Stimulated activated CD4-positive, alpha-beta T cell treated with anti-CD3 and anti-CD28 coated beads, Interleukin-4, amount 100 ng/mL, for 24 hours (primary cell): ENCODE data around the gene MFSD1.

Experiments used
- DNase-seq: peaks from one replicate; pipeline ENCODE4 v3.0.0-alpha.2; 2020

Gene MFSD1, protein sequence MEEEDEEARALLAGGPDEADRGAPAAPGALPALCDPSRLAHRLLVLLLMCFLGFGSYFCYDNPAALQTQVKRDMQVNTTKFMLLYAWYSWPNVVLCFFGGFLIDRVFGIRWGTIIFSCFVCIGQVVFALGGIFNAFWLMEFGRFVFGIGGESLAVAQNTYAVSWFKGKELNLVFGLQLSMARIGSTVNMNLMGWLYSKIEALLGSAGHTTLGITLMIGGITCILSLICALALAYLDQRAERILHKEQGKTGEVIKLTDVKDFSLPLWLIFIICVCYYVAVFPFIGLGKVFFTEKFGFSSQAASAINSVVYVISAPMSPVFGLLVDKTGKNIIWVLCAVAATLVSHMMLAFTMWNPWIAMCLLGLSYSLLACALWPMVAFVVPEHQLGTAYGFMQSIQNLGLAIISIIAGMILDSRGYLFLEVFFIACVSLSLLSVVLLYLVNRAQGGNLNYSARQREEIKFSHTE

DNA sequence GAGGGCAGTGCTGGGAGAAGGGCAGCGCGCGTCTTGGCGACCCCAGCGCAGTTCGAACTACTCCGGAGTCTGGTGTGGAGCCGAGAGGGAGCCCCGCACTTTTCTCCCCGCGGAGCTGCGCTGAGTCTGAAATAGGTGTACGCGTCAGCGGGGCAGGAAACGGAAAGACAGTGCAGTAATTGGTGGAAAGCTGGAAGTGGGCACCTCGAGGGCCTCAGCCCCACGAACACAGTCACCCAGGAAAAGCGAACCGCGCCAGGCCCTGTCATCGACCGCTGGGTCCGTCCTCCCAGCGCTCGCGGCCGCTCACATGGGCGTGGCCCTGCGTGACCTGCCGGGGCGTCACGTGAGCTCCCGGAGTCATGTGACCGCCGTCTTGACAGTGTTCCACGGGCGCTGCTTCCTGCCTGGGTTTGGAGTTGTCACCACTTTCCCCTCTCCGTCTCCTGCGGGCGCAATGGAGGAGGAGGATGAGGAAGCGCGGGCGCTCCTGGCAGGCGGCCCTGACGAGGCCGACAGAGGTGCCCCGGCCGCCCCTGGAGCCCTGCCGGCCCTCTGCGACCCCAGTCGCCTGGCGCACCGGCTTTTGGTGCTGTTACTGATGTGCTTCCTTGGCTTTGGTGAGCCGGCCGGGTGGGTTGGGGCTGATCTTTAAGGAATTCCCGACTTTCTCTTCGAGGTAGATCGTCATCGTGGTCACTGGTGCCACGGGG lies at the start of gene MFSD1:
TSS of gene MFSD1 (plus strand) at position 359 of the 713 bp plus-strand sequence. CDS start at position 458, 99 bp downstream.
- DNase-seq, result peak; percentile 91

DNA sequence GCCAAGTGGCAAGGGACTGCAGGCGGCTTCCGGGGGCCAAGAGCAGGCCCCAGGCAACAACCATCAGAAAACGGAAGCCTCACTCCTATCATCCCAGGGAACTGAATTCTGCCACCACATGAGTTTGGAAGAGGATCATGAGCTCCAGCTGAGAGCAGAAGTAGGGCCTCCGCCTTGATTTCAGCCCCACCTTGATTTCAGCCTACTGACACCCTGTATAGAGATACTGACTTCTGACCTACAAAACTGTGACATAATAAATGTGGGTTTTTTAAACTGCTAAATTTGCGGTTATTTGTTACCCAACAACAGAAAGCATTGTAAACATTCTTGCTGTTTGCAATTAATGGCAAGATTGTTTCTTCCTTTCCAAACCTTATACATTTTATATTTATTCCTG lies 48.0 kb upstream of the MFSD1 start:
- DNase-seq, result no peak

DNA sequence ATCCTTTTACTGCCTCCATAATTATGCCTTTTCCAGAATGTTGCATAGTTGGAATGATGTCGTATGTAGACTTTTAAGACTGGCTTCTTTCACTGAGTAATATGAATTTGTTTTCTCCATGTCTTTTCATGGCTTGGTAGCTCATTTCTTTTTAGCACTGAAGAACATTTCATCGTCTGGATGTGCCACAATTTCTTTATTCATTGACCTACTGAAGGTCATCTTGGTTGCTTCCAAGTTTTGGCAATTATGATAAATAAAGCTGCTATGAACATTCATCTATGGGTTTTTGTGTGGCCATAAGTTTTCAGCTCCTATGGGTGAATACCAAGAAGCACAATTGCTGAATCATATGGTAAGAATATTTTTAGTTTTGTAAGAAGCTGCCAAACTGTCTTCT lies 46.4 kb upstream of the MFSD1 start:
- no peak for DNase-seq

DNA sequence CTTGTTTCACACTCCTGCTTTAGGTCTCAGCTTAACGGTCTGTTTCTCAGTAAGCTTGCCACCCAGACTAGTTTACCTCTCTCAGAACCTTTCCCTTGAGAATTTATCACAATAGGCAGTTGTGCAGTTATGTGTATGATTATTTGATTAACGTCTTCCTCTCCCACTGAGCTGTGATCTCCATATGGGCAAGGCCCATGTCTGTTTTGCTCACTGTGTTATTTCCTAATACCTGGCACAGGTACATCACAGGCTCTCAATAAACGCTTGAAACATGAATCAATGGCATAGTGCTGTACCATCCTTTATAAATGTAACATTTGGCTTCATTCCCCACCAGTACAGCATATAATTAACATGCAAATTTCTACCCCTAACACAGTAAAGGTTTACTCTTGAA lies 40.5 kb upstream of the MFSD1 start:
- no peak for DNase-seq

DNA sequence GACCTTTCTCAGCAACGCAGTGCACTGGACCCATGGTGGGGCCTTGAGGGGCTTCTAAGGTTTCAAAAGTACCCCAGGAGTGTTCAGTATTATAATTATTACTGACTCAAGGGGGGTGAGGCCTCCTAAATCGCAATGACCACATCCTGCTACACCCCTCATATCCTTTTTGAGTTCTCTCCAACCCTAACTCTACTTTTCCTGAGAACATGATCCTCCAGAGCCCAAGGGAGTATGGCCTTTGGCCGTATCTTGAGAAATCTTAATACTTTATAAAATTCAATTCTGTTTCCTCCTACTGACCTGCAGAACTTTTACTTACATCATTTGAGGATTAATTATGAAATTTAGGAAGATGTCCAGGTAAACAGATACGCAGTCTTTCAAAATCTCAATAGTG lies 39.2 kb upstream of the MFSD1 start:
- DNase-seq, result no peak

DNA sequence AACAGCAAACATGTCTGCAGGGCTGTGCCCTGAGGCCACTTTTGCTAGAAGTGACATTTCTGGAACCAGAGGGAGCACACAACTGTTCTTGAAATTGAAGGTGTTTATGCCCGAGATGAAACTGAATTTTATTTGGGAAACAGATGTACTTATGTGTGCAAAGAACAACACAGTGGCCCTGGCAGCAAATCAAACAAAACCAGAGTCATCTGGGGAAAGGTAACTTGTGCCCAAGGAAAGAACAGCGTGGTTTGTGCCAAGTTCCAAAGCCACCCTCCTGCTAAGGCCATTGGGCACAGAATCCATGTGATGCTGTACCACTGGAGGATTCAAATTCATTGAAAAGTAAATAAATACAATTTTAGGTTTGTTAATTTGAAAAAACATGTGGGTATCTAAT lies 38.4 kb upstream of the MFSD1 start:
- DNase-seq, result no peak

DNA sequence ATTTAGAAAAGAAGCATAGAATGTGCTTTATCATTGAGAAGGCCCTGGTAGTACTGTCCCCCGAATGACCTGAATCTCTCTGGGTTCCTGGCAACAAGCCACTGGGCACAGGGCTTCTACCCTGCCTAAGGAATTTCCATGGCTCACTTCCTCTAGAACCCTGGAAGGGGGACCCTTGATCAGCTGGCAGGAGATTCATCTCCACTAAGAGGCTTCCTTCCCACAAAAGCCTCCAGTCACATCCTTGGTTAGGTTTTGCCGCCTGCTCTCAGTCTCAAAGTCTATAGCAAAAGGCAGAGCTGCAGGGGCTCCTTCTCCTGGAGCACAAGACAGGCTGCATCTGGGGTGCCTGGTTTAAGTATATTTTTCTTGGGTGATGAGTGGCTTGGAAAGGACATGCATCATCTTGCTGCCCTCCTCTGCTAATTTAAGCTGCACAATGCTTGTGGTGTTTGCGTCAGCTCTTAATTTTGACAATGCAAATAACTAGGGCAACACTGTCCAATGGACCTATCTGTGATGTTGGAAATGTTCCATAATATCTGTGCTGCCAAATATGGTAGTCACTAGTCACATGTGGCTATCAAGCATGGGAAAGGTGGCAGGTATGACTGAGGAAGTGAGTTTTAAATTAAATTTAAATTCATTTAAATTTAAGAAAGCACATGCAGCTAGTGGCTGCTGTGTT lies 36.2 kb upstream of the MFSD1 start:
- DNase-seq, result no peak

DNA sequence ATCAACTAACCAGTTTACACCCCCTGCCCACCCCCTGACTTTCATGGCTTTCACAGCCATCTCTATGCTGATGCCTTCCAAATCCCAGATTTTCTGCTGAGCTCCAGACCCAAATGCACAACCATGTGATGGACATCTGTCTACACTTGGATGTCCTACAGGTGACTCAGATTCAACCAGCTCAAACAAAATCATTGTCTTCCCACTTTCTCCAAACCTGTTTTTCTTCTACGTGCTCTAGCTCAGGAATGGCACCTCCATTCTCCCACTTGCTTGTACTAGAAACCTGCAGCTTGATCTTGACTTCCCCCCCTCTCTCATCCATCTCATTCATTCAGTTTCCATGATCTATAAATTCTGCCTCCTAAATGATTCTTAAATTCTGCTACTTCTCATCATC lies 35.5 kb upstream of the MFSD1 start:
- DNase-seq, result no peak

DNA sequence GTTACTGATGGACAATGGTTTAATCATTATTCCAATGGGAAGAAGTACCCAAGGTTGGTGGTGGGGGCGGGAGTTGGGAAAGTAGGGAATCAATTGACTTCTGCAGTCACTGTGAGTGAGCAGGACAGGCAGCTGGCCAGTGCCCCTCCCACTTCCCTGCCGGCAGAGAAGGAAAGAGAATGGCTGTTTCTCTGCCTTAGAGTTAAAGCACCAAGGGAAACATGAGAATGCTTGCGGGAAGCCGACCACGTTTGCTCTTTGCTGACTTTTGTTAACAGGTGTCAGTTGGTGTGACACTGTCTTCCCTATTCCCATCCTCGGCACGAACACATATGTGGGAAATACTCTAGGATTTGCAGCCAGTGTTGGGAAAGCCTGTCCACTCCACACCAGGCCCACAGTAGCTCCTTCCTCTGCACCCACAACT lies 33.5 kb upstream of the MFSD1 start:
- DNase-seq, result no peak

DNA sequence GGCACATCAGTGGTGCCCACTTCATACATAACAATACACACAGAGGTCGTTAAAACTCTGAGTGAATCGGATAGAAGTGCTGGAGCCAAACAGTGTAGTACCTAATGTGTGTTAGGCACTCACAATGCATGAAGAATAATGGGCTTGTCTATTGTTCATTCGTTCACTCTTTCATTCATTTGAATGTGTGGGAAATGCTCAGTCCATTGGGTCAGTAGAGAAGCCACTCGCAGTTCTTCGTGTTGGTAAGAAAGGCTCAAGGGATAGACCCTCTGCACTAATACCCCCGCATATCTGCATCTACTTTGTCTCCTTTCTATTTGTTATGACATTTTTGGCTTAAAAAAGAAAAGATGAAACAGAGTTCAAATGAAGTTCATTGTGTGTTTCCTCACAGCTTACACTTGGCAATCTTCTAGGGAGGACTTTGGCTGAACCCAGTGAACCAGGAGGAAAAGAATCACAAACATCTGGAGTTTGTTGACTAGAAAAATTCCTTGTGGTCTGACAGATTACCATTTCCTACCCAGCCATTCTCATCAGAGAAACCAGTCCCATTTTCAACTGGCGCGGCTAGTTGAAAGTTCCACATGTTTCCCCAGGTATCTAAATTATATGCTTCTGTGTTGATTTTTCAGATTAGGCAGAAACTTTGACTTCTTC lies 32.8 kb upstream of the MFSD1 start:
- no peak for DNase-seq

DNA sequence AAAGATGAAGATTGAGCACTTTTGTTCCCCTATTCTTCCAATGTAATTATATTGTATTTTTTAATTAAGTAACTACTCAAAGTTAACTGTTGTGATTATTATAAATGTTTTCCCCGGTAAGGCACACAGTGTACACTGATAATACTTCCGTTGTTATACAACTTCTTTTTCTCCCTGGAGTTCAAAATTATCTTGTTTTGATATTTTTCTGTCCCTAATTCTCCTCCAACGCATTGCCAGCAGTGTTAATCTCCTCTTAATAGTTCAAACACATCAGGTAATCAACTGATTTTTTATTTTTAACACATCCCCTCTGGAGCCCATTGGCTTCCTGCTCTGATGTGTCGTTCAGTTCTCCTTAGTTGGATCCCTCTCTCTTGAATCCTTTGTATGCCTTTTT lies 32.3 kb upstream of the MFSD1 start:
- no peak for DNase-seq

DNA sequence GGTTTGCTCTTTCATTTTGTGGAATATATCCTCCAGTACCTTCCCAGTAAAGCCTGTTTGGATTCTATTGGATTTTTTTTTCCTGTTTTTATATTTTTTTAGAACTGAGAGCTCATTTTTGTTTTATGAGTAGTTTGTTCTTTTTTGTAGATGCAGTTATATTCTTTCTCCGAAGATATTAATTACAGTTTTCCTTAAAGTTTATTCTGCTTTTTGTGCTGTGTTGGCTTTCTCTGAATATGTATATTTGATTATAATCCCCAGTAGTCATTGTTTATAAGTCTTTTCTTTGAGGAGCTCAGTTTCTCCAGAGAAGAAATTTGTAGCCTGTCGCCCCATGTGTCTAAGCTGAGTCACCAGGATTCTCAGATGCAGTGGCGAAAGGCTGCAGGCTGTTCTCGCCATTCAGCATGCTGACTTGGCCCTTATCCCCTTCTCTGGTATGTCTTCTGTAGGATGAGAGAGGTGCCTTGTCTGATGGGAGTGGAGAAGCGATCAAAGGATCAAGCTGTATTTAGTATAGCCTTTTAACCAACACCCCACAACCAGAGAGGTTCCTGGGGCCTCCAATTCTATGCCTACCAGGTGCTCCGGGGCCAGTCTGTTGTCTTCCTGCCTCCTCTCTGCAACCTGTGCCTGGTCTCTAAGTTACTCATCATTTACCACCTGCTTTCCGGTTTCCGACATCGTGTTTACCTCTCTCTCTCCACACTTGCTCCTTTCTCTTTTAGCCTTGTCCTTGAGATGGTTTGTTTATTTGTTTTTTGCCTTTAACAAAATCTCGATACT lies 31.7 kb upstream of the MFSD1 start:
- DNase-seq, result no peak

DNA sequence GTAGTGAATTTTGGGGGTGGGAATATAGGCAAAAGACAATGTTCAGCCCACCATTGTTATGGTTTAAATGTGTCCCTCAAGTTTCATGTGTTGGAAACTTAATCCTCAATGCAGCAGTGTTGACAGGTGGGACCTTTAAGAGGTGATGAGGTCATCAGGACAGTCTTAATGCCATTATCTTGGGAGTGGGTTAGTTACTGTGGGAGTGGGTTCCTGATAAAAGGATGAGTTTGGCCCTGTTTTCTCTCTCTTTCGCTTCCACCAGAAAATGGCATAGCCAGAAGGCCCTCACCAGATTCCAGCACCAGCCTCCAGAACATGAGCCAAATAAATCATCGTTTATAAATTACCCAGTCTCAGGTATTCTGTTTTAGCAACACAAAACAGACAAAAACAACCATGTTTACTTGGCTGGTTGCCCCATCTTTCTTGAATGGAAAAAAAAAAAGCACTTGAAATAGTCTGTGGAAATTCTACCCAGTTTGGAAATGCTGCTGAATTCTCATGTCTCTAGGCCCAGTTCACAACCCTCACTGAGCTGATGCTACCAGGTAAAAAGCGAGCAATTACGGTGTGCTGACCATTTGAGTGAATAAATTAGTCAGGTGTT lies 31.0 kb upstream of the MFSD1 start:
- no peak for DNase-seq

DNA sequence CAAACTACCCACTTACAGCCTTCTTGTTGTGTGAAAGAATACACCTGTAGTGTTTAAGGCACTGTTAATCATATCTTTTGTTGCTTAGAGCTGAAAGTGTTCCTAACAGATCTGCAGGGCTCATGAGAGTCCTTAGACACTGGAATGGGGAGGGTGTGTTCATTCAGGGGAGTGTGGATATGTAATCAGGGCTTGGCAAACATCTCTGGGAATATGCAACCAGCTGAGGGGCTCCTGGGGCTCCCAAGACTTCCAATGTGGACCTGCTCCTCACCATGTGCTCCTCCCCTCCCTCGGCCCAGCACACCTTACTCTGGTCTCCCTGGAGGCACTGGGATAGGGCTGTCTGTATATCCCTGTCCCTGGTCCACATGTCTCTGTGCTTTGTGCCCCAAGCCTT lies 30.3 kb upstream of the MFSD1 start:
- no peak for DNase-seq

DNA sequence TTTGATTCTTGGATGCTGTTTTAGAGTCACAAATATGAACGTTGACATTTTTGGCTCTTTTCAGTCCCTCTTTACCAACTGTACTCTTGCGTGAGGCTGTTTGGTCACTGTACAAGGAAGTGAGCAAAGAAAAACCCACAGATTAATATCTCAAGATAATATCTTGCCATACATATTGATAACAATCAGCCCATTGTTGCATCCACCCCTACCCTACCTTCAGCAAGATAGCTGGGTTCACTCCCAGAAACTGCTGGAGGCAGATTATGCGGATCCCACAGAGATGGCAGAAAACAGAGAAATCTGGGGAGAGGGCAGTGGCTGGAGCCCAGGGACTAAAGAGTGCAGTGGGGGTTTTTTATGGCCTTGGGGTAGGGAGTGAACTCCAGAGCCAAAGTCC lies 29.9 kb upstream of the MFSD1 start:
- no peak for DNase-seq

DNA sequence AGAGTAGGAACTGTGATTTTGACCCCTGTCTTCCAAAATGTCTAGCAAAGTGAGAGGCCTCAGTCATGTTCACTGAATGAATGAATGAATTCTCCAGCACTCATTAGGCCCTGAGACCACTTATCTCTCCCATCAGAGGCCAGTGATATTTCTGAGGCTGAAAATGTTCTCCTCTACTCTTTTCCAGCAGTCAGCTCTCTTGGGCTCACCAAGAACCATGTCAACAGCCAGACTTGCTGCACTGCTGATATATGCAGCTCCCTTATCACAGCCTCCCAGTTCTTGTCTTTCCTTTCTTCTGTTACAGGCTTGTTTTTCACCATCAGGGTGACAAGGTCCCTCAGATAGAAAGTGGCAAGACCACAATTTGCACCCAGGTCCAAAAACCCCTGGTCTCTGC lies 28.7 kb upstream of the MFSD1 start:
- DNase-seq, result no peak

DNA sequence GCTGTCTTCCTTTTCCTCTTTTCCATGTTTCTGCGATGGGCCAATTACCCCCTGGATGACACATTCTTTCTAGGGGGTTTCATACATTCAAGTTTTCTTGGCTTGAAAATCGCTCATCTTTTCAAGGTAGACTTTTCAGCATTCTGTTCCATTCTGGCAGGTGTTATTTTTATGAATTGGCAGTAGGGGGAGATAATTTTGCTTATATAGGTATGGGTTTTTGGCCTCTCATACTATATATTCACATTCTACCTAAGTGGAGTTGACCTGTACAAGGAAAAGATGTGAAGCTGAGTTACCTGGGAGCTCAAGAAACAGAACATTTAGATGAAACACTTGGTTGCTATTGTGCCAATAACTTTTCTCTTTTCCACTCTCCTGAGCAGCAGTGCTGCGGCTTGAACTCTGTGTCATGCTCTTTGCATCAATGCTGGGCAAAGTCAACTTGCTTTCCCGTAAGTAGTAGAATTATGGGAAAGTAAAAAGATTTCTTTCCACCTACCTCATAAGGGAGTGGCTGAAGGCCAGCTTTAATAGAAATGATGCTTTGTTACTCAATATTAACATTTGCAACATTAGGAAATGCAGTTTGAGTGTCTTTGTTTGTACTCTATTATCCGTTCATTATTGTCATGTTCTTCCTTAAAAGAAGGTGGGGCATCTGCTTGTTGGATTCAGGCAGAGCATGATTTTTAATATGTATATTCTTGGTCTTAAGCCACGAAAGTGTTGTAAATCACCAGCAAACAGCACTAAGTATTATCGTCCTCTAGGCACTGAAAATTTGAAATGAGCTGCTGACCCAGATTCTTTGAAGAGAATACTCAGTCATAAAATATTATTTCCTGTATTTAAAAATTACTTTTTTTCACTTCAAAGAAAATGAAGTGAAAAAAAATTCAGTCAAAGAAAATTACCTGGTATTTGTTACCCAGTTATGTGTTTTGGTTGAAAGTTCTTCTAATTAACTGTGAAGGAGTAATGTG lies 27.7 kb upstream of the MFSD1 start:
- no peak for DNase-seq

DNA sequence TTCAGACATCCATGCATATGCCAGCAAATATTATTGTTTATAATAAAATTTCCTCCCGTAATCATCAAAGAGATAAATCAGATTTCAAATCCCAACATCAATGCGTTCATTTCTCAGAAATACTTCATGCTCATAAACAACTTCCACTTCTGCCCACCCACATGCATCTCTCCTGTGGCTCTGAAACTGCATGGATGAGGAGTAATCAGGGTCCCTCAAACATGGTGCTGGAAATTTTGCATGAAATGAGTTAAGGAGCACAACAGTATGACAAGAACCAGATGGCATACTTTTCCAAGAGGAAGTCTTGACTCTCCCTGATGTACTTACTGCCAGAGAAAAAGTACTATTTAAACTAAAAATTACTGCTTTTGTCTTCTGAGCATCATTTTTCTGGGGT lies 26.9 kb upstream of the MFSD1 start:
- no peak for DNase-seq

DNA sequence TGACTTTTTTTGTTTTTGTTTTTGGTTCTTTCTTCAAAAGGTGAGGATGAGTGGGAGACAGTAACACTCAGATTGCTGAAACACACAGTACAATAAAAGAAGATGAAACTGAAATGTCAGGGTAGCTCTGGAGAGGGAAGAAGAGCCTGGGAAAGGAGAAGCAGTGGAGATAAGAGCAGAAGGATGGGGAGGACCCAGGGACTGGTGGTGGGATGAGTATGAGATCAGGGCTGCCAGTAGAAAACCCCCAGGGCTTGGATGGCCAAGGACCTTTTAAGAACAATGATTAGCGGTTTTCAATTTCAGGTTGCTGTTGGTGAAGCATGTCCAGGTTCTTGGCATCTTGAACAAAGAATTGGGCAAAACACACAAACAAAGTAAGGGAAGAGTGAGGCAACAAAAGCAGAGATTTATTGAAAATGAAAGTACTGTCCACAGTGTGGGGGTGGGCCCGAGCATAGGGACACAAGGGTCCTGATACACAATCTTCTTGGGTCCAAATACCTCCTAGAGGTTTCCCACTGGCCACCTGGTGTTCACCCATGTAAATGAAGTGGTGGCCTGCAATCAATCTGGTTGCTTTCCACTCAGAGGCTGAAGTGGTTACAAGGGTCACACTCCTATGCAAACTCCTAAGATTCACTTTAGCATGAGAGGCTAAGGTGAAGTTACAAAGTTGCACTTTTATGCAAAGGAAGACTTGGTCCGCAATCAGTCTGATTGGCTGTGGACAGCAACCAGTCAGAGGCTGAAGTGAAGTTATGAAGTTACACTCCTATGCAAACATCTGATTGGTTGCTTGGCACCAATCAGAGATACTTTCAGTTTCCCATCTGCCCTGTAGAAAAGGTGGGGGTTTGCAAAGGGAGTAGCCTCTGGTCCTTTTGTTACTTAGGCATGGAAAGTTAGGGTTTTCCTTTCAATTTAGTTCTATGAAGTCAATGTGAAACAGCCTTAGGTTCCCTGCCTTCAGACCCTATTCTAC lies 26.1 kb upstream of the MFSD1 start:
- no peak for DNase-seq
